Panc1 (cell line): ENCODE data around the gene MT4. TPM values are rescaled to one million over a fixed set of nuclear protein-coding genes. Genes with fewer than 3 reads are reported as not detected.
A peak's percentile ranks its signal among the peaks of the same experiment; 100 is the strongest.

ENCODE experiments used
- ATAC-seq: fragments of 200-7000 bp; cut with Tn5 transposase; 2 replicates; pipeline ENCODE4 v1.9.1; 2020; ENCODE audit warnings: mild to moderate bottlenecking, moderate library complexity
- BruUV-seq: library from RNA; stranded (reverse); fragments of 400-500 nt; replicated peaks from 2 replicates; lab custom pipeline; 2021; lab: Mats Ljungman, UMichigan
- CTCF ChIA-PET: fragments of 300-600 bp; sonication (Branson Sonifier 250); formaldehyde crosslinking; loops from one replicate; lab custom pipeline; 2022; ENCODE audit warnings: antibody characterized with exemption; lab: Charles Lee
- POLR2A ChIA-PET: fragments of 300-600 bp; sonication (Branson Sonifier 250); formaldehyde crosslinking; loops from one replicate; lab custom pipeline; 2022; ENCODE audit warnings: antibody characterized with exemption; lab: Charles Lee
- DNase-seq: peaks from one replicate; pipeline ENCODE4 v3.0.0-alpha.2; 2010; ENCODE audit warnings: low read depth, low spot score
- H3K27ac ChIP-seq: 2 replicates; pipeline ENCODE4 v1.5.1; 2011; ENCODE audit warnings: mild to moderate bottlenecking, low read length, inconsistent platforms
- H3K27me3 ChIP-seq: fragments of 200-500 bp; sonication (Bioruptor generic); 2 replicates; pipeline ENCODE4 v1.6.0; 2014; ENCODE audit warnings: low read length, inconsistent platforms; ENCODE audit not compliant: control insufficient read depth, insufficient read depth
- H3K36me3 ChIP-seq: fragments of 200-500 bp; sonication (Bioruptor generic); 2 replicates; pipeline ENCODE4 v1.5.1; 2014; ENCODE audit warnings: inconsistent platforms, mild to moderate bottlenecking, low read length, moderate library complexity; ENCODE audit not compliant: control insufficient read depth, insufficient read depth
- H3K4me1 ChIP-seq: 2 replicates; pipeline ENCODE4 v1.5.1; 2011; ENCODE audit warnings: inconsistent platforms, mild to moderate bottlenecking, low read length, moderate library complexity; ENCODE audit not compliant: control insufficient read depth, insufficient read depth
- H3K4me3 ChIP-seq, 2 experiments: 2 replicates each; pipeline ENCODE4 v1.5.1; 2011 to 2012; ENCODE audit warnings: low read depth in 2 of 2, low read length in 2 of 2, mild to moderate bottlenecking in 2 of 2, inconsistent platforms in 1 of 2, moderate library complexity in 1 of 2
- H3K9me3 ChIP-seq: fragments of 200-500 bp; sonication (Bioruptor generic); 2 replicates; pipeline ENCODE4 v1.5.1; 2014; ENCODE audit warnings: low read depth, mild to moderate bottlenecking, inconsistent platforms, low read length, moderate library complexity; ENCODE audit not compliant: control insufficient read depth, insufficient read depth
- CTCF ChIP-seq: fragments of 450-650 bp; IDR thresholded peaks from 2 replicates; pipeline ENCODE4 v1.5.1; 2017; ENCODE audit warnings: mild to moderate bottlenecking
- POLR2AphosphoS5 ChIP-seq: IDR thresholded peaks from 2 replicates; pipeline ENCODE4 v1.6.1; 2012; ENCODE audit warnings: mild to moderate bottlenecking, low read depth, low read length, moderate library complexity
- REST ChIP-seq, 2 experiments: IDR thresholded peaks; 2 replicates each; pipeline ENCODE4 v1.6.1; 2011 to 2012; ENCODE audit warnings: low read depth in 2 of 2, control low read depth in 1 of 2, low read length in 1 of 2, mild to moderate bottlenecking in 1 of 2, moderate library complexity in 1 of 2; ENCODE audit not compliant: insufficient read depth in 1 of 2
- SIN3A ChIP-seq: IDR thresholded peaks from 2 replicates; pipeline ENCODE4 v1.6.1; 2012; ENCODE audit warnings: low read depth, mild to moderate bottlenecking, low read length, moderate library complexity, borderline replicate concordance; ENCODE audit not compliant: insufficient read depth
- TCF7L2 ChIP-seq: IDR thresholded peaks from 2 replicates; pipeline ENCODE4 v1.6.1; 2011; ENCODE audit warnings: mild to moderate bottlenecking, low read depth, low read length, inconsistent platforms
- in situ Hi-C: cut with HindIII; loops from 2 replicates; pipeline ENCODE4 v1.10.0; 2016; ENCODE audit warnings: low sequenced_read_pairs, low pct_unique_long_range_greater_than_20kb
- intact Hi-C: fragments of 100-400 bp; cut with micrococcal nuclease; formaldehyde crosslinking; loops from one replicate; pipeline ENCODE4 v1.10.0; 2022; ENCODE audit not compliant: unreplicated experiment
- total RNA-seq: library from RNA; stranded (reverse); gene quantifications from one replicate; pipeline ENCODE4 v1.2.1, GENCODE V29; 2021; ENCODE audit not compliant: unreplicated experiment

Gene MT4
- total RNA-seq, 1 experiment from 2014 or later = not detected

GRCh38 chr16:56618138-56618537 is 53.3 kb downstream of the MT4 start:
- TF ChIP-seq TCF7L2 = no peak
- no peak for TF ChIP-seq REST (IDR thresholded peaks at IDR 0.05; ENCODE audit: insufficient read depth in 1 of 2, low read depth in 2 of 2, low read length in 1 of 2)
- no peak for TF ChIP-seq CTCF
- no peak for TF ChIP-seq POLR2AphosphoS5
- no peak for TF ChIP-seq SIN3A
- Histone ChIP-seq H3K27me3 (no peaks in the 10 kb centered on the region), H3K9me3 (no peaks in the 10 kb centered on the region), H3K36me3 (no peaks in the 10 kb centered on the region), H3K27ac (peak overlapping the region; percentile 93), H3K4me1 (peaks cover 37% of the 10 kb centered on the region), H3K4me3 (peak overlapping the region; percentile 51 to 76)
- no peak for DNase-seq
- in situ Hi-C loops = no loop called here
- TSS peak; percentile 95 for BruUV-seq
- intact Hi-C loops = no loop called here
- ChIA-PET POLR2A (interaction anchor here (1.1 kb wide), 1 partner anchor 12 kb away, joined by 3 read pairs; no protein-coding TSS in a partner anchor), CTCF (interaction anchor here (0.6 kb wide), 1 partner anchor 349 kb away, joined by 5 read pairs; no protein-coding TSS in a partner anchor)
- no peak for ATAC-seq

Other genes with a start within 250 kb of the MT4 start
- gene AMFR, start 139.5 kb upstream of the MT4 start, total RNA-seq = 89.6 TPM
- 97.6 TPM for gene NUDT21, start 113.7 kb upstream of the MT4 start, total RNA-seq
- gene OGFOD1, start 113.5 kb upstream of the MT4 start, total RNA-seq = 35.8 TPM
- gene BBS2, start 45.0 kb upstream of the MT4 start, total RNA-seq = 24.0 TPM
- gene MT3, start 24.5 kb downstream of the MT4 start, total RNA-seq = not detected
- 673 TPM for gene MT2A, start 43.5 kb downstream of the MT4 start, total RNA-seq
- gene MT1E, start 60.7 kb downstream of the MT4 start, total RNA-seq = 170 TPM
- gene MT1M, start 67.6 kb downstream of the MT4 start, total RNA-seq = 1.8 TPM
- 52.1 TPM for gene MT1A, start 73.6 kb downstream of the MT4 start, total RNA-seq
- gene MT1B, start 86.8 kb downstream of the MT4 start, total RNA-seq = not detected
- 2.1 TPM for gene MT1F, start 92.9 kb downstream of the MT4 start, total RNA-seq
- gene MT1G, start 103.0 kb downstream of the MT4 start, total RNA-seq = 2.2 TPM
- gene MT1H, start 104.7 kb downstream of the MT4 start, total RNA-seq = not detected
- 25.9 TPM for gene MT1X, start 117.4 kb downstream of the MT4 start, total RNA-seq
- 88.5 TPM for gene NUP93, start 165.1 kb downstream of the MT4 start, total RNA-seq